ENCODE data around the gene HDGF. TPM values are rescaled to one million over a fixed set of nuclear protein-coding genes. Genes with fewer than 3 reads are reported as not detected.

The HDGF gene
- total and polyA plus RNA-seq, 4 donors, result 41.7 to 148 (median 119) TPM

DNA sequence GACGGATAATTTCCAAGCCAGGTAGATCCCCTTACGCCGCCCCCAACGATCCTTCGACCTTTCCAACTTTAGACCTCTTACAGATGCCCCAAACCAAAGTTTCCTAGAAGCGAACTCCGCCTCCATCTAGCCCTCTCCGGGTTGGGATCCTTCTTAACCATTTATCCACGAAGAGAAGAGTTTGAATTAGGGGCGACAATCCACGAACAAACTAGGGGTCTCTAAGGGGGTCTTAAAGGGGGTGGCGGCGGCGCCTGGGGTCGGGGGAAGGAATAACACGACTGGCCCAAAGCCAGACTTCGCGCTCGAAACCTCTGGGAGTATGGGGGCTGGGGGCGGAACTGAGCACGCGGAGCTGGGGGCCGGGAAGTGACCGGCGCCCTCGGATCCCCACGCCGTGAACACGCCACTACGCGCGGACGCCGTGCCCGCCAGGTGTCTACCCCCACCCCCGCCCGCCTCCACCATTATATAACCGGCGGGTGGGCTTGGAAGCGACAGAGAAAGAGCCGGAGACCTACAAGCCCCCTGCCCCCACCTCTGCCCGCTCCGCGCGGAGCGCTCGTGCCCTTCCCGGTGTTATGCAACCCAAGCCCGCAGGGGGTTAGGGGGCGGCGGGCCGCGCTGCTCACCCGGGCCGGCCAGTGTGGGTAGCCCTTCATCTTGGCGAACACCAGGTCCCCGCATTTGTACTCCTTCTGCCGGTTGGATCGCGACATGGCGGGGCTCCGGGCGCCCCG lies 594 bp downstream of the HDGF start:
- Histone ChIP-seq H3K4me3 (ENCODE audit: low read depth in 1 of 3, low read length in 3 of 3) (peak overlapping the region; percentile 79 to 92 (median 86)), H3K9me3 (ENCODE audit: control insufficient read depth in 4 of 4, low read length in 3 of 4) (no peaks in the 10 kb centered on the region), H3K36me3 (ENCODE audit: control insufficient read depth in 4 of 4, insufficient read depth in 3 of 4, low read depth in 1 of 4, low read length in 3 of 4) (no peaks in the 10 kb centered on the region), H3K27ac (ENCODE audit: low read depth in 1 of 2, low read length in 2 of 2) (peak overlapping the region; percentile 96 to 97), H3K27me3 (ENCODE audit: control insufficient read depth in 4 of 4, insufficient read depth in 4 of 4, low read length in 3 of 4) (no peaks in the 10 kb centered on the region), H3K9ac (ENCODE audit: low read depth in 1 of 2, low read length in 2 of 2) (peak overlapping the region; percentile 93 to 97), H3K4me1 (ENCODE audit: control insufficient read depth in 4 of 4, insufficient read depth in 4 of 4, low read length in 3 of 4) (peaks cover 6 to 52% (median 46%) of the 10 kb centered on the region in 4 donors)
- peak; percentile 8 for TF ChIP-seq NR2F2 (IDR thresholded peaks at IDR 0.05)
- no peak for TF ChIP-seq GABPA (IDR thresholded peaks at IDR 0.05 in 1 of 2, conservative IDR thresholded peaks at IDR 0.05 in 1 of 2)
- TF ChIP-seq JUND (IDR thresholded peaks at IDR 0.05), result no peak
- TF ChIP-seq TAF1 (conservative IDR thresholded peaks at IDR 0.05), result no peak
- under 1% methylated on average over 64 of the region's 64 CpGs for WGBS
- DNase-seq (ENCODE audit: low spot score), result peak; percentile 61

DNA sequence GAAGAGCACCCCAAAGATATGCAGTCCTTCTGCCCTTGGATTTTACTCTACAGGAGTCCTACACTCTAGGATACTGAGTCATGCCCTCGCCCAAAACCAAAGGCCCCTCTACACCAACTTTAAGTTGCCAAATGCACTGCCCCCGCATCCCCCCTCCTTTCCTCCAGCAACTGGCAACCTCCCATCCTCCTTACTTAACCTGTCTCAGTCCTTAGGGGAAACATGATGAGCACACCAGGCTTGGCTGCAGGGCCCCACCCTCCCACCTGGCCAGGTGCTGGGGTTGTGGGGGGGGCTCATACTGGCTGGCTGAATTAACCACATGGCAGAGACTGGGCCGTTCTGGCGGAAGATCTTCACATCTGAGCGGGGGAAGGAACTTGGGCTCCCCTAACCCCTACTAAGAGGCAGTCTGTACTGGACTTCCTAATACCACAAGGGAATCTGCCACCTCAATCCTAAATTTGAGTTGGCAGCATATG lies 1.2 kb downstream of the HDGF start:
- WGBS, result 2% methylated on average over 5 of the region's 5 CpGs
- no peaks in the 10 kb centered on the region for H3K27me3 ChIP-seq (ENCODE audit: control insufficient read depth in 4 of 4, insufficient read depth in 4 of 4, low read length in 3 of 4)
- H3K4me3 ChIP-seq (ENCODE audit: low read depth in 1 of 3, low read length in 3 of 3), result peak overlapping the region; percentile 79 to 92 (median 86)
- H3K9ac ChIP-seq (ENCODE audit: low read depth in 1 of 2, low read length in 2 of 2), result peak overlapping the region; percentile 93 to 97
- H3K9me3 ChIP-seq (ENCODE audit: control insufficient read depth in 4 of 4, low read length in 3 of 4), result no peaks in the 10 kb centered on the region
- peak overlapping the region; percentile 96 to 97 for H3K27ac ChIP-seq (ENCODE audit: low read depth in 1 of 2, low read length in 2 of 2)
- H3K4me1 ChIP-seq (ENCODE audit: control insufficient read depth in 4 of 4, insufficient read depth in 4 of 4, low read length in 3 of 4), result peaks cover 6 to 59% (median 53%) of the 10 kb centered on the region in 4 donors
- H3K36me3 ChIP-seq (ENCODE audit: control insufficient read depth in 4 of 4, insufficient read depth in 3 of 4, low read depth in 1 of 4, low read length in 3 of 4), result no peaks in the 10 kb centered on the region
- DNase-seq (ENCODE audit: low spot score), result peak; percentile 63
- TF ChIP-seq FOXA1 (IDR thresholded peaks at IDR 0.05), result no peak
- TF ChIP-seq, protein P1, sequence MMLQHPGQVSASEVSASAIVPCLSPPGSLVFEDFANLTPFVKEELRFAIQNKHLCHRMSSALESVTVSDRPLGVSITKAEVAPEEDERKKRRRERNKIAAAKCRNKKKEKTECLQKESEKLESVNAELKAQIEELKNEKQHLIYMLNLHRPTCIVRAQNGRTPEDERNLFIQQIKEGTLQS (IDR thresholded peaks at IDR 0.05), result no peak

DNA sequence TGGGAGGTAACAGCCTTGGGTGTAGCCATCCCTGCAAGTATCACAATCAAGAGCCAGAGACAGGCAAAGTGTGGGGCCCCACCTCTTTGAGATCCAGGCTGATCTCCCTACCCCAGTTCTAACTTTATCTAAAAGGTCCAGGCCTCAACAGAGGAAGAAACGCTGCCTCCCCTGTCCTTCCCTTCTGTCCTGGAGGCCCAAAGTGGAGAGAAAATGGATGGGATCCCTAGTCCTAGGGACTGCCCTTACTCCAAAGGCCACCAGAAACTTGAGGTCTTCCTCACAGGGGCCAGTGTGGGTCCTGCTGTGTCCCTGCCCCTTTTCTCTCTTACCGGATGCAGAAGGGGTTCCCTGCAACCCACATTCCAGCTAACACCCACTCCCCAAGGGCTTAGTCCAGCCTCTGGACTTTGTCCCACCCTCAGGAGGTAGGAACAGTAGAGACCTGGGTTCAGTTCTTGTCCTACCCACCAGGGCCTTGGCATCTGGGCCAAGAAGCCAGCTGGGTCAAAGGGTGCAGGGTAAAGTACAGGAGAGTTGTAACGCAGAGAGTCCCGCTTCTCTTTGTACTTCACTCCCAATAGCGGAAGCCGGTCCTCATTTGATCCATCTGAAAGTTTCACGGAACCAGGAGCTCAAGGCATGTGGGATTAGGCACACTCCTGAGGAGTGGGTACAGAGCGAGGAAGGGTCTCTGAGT lies 1.9 kb downstream of the HDGF start:
- DNase-seq (ENCODE audit: low spot score), result peak; percentile 59
- WGBS, result 10% methylated on average over 8 of the region's 8 CpGs
- peaks cover 0 to 4% (median 1%) of the 10 kb centered on the region in 4 donors for H3K36me3 ChIP-seq (ENCODE audit: control insufficient read depth in 4 of 4, insufficient read depth in 3 of 4, low read depth in 1 of 4, low read length in 3 of 4)
- H3K9ac ChIP-seq (ENCODE audit: low read depth in 1 of 2, low read length in 2 of 2), result peak overlapping the region; percentile 93 to 97
- no peaks in the 10 kb centered on the region for H3K9me3 ChIP-seq (ENCODE audit: control insufficient read depth in 4 of 4, low read length in 3 of 4)
- no peaks in the 10 kb centered on the region for H3K27me3 ChIP-seq (ENCODE audit: control insufficient read depth in 4 of 4, insufficient read depth in 4 of 4, low read length in 3 of 4)
- peak overlapping the region; percentile 79 to 92 (median 86) for H3K4me3 ChIP-seq (ENCODE audit: low read depth in 1 of 3, low read length in 3 of 3)
- peak overlapping the region; percentile 96 to 97 for H3K27ac ChIP-seq (ENCODE audit: low read depth in 1 of 2, low read length in 2 of 2)
- H3K4me1 ChIP-seq (ENCODE audit: control insufficient read depth in 4 of 4, insufficient read depth in 4 of 4, low read length in 3 of 4), result peaks cover 6 to 61% (median 56%) of the 10 kb centered on the region in 4 donors
- peak; percentile 94 to 95 for TF ChIP-seq HNF4A (conservative IDR thresholded peaks at IDR 0.05)
- TF ChIP-seq RAD21 (IDR thresholded peaks at IDR 0.05), result peak in 1 of 2 donors; percentile 13
- TF ChIP-seq, protein P2, sequence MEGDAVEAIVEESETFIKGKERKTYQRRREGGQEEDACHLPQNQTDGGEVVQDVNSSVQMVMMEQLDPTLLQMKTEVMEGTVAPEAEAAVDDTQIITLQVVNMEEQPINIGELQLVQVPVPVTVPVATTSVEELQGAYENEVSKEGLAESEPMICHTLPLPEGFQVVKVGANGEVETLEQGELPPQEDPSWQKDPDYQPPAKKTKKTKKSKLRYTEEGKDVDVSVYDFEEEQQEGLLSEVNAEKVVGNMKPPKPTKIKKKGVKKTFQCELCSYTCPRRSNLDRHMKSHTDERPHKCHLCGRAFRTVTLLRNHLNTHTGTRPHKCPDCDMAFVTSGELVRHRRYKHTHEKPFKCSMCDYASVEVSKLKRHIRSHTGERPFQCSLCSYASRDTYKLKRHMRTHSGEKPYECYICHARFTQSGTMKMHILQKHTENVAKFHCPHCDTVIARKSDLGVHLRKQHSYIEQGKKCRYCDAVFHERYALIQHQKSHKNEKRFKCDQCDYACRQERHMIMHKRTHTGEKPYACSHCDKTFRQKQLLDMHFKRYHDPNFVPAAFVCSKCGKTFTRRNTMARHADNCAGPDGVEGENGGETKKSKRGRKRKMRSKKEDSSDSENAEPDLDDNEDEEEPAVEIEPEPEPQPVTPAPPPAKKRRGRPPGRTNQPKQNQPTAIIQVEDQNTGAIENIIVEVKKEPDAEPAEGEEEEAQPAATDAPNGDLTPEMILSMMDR (IDR thresholded peaks at IDR 0.05; ENCODE audit: low read depth, low read length, missing input control), result peak; percentile 29
- peak in 1 of 2 donors; percentile 56 for TF ChIP-seq JUND (IDR thresholded peaks at IDR 0.05)
- TF ChIP-seq, protein P3, sequence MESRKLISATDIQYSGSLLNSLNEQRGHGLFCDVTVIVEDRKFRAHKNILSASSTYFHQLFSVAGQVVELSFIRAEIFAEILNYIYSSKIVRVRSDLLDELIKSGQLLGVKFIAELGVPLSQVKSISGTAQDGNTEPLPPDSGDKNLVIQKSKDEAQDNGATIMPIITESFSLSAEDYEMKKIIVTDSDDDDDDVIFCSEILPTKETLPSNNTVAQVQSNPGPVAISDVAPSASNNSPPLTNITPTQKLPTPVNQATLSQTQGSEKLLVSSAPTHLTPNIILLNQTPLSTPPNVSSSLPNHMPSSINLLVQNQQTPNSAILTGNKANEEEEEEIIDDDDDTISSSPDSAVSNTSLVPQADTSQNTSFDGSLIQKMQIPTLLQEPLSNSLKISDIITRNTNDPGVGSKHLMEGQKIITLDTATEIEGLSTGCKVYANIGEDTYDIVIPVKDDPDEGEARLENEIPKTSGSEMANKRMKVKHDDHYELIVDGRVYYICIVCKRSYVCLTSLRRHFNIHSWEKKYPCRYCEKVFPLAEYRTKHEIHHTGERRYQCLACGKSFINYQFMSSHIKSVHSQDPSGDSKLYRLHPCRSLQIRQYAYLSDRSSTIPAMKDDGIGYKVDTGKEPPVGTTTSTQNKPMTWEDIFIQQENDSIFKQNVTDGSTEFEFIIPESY (IDR thresholded peaks at IDR 0.05), result no peak
- TF ChIP-seq, protein P4, sequence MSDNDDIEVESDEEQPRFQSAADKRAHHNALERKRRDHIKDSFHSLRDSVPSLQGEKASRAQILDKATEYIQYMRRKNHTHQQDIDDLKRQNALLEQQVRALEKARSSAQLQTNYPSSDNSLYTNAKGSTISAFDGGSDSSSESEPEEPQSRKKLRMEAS (IDR thresholded peaks at IDR 0.05), result peak; percentile 36
- TF ChIP-seq TAF1 (conservative IDR thresholded peaks at IDR 0.05), result peak; percentile 62
- peak; percentile 80 to 84 for TF ChIP-seq RXRA (IDR thresholded peaks at IDR 0.05)
- peak in 1 of 2 donors; percentile 35 for TF ChIP-seq GABPA (IDR thresholded peaks at IDR 0.05 in 1 of 2, conservative IDR thresholded peaks at IDR 0.05 in 1 of 2)
- TF ChIP-seq FOXA2 (IDR thresholded peaks at IDR 0.05), result no peak
- TF ChIP-seq, protein P5, sequence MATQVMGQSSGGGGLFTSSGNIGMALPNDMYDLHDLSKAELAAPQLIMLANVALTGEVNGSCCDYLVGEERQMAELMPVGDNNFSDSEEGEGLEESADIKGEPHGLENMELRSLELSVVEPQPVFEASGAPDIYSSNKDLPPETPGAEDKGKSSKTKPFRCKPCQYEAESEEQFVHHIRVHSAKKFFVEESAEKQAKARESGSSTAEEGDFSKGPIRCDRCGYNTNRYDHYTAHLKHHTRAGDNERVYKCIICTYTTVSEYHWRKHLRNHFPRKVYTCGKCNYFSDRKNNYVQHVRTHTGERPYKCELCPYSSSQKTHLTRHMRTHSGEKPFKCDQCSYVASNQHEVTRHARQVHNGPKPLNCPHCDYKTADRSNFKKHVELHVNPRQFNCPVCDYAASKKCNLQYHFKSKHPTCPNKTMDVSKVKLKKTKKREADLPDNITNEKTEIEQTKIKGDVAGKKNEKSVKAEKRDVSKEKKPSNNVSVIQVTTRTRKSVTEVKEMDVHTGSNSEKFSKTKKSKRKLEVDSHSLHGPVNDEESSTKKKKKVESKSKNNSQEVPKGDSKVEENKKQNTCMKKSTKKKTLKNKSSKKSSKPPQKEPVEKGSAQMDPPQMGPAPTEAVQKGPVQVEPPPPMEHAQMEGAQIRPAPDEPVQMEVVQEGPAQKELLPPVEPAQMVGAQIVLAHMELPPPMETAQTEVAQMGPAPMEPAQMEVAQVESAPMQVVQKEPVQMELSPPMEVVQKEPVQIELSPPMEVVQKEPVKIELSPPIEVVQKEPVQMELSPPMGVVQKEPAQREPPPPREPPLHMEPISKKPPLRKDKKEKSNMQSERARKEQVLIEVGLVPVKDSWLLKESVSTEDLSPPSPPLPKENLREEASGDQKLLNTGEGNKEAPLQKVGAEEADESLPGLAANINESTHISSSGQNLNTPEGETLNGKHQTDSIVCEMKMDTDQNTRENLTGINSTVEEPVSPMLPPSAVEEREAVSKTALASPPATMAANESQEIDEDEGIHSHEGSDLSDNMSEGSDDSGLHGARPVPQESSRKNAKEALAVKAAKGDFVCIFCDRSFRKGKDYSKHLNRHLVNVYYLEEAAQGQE (IDR thresholded peaks at IDR 0.05), result peak; percentile 68
- TF ChIP-seq YY1 (IDR thresholded peaks at IDR 0.05), result peak; percentile 32
- peak; percentile 84 for TF ChIP-seq HNF4G (IDR thresholded peaks at IDR 0.05)
- TF ChIP-seq, protein P1 (IDR thresholded peaks at IDR 0.05), result no peak
- peak in 1 of 2 donors; percentile 20 for TF ChIP-seq EGR1 (IDR thresholded peaks at IDR 0.05; ENCODE audit: low read depth in 2 of 2)
